Vagina (tissue), 2 donors: Measurements from ENCODE around the gene PTPRB.

Experiments
- POLR2A ChIP-seq, 2 donors: fragments of 450-650 bp; IDR thresholded peaks; one replicate each; pipeline ENCODE4 v1.6.1; 2017; ENCODE audit warnings: antibody characterized with exemption in 2 of 2, mild to moderate bottlenecking in 2 of 2, moderate library complexity in 2 of 2
- POLR2AphosphoS5 ChIP-seq, 2 donors: sonication (generic); formaldehyde crosslinking; IDR thresholded peaks; one replicate each; pipeline ENCODE4 v1.9.0; 2017; ENCODE audit warnings: antibody characterized with exemption in 2 of 2, mild to moderate bottlenecking in 2 of 2, low read depth in 1 of 2; ENCODE audit not compliant: insufficient read depth in 1 of 2
- TF ChIP-seq, protein P1 (sequence below), 3 experiments: fragments of 450-650 bp in 2 of 3; fragments of 200-600 bp in 1 of 3; sonication (generic) in 1 of 3; IDR thresholded peaks; one replicate each; pipeline ENCODE4 v1.5.1; 2017 to 2019; ENCODE audit warnings: antibody characterized with exemption in 3 of 3, mild to moderate bottlenecking in 2 of 3, moderate library complexity in 2 of 3

- TF ChIP-seq, protein P1, sequence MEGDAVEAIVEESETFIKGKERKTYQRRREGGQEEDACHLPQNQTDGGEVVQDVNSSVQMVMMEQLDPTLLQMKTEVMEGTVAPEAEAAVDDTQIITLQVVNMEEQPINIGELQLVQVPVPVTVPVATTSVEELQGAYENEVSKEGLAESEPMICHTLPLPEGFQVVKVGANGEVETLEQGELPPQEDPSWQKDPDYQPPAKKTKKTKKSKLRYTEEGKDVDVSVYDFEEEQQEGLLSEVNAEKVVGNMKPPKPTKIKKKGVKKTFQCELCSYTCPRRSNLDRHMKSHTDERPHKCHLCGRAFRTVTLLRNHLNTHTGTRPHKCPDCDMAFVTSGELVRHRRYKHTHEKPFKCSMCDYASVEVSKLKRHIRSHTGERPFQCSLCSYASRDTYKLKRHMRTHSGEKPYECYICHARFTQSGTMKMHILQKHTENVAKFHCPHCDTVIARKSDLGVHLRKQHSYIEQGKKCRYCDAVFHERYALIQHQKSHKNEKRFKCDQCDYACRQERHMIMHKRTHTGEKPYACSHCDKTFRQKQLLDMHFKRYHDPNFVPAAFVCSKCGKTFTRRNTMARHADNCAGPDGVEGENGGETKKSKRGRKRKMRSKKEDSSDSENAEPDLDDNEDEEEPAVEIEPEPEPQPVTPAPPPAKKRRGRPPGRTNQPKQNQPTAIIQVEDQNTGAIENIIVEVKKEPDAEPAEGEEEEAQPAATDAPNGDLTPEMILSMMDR (IDR thresholded peaks at IDR 0.05), result no peak
- no peak for TF ChIP-seq POLR2A (IDR thresholded peaks at IDR 0.05)
- no peak for TF ChIP-seq POLR2AphosphoS5 (IDR thresholded peaks at IDR 0.05; ENCODE audit: insufficient read depth in 1 of 2, low read depth in 1 of 2)
These were observed 168.5 kb downstream of the PTPRB start for GRCh38 chr12:70468741-70469140.
